Activated CD4-positive, alpha-beta T cell treated with anti-CD3 and anti-CD28 coated beads for 36 hours (primary cell): ENCODE measurements around the gene ARL15. TPM values are rescaled to one million over a fixed set of nuclear protein-coding genes. Genes with fewer than 3 reads are reported as not detected.

Experiments used
- ATAC-seq: fragments of 200-7000 bp; cut with Tn5 transposase; one replicate; pipeline ENCODE4 v1.10.0; 2021; ENCODE audit warnings: mild to moderate bottlenecking, moderate library complexity
- CTCF ChIA-PET: fragments of 350-600 bp; sonication (Branson Sonifier 250); formaldehyde crosslinking; loops from one replicate; lab custom pipeline; 2021; ENCODE audit warnings: antibody characterized with exemption; lab: Charles Lee
- POLR2A ChIA-PET: fragments of 350-600 bp; sonication (Branson Sonifier 250); formaldehyde crosslinking; loops from one replicate; lab custom pipeline; 2021; ENCODE audit warnings: antibody characterized with exemption, inconsistent platforms; lab: Charles Lee
- DNase-seq: peaks from one replicate; pipeline ENCODE4 v3.0.0-alpha.2; 2020
- H3K27ac Mint-ChIP-seq: one replicate; pipeline ENCODE4 v1.8.0; 2021; ENCODE audit warnings: mixed read lengths
- H3K27me3 Mint-ChIP-seq: one replicate; pipeline ENCODE4 v1.8.0; 2021; ENCODE audit warnings: mixed read lengths
- H3K36me3 Mint-ChIP-seq: one replicate; pipeline ENCODE4 v1.8.0; 2021; ENCODE audit warnings: low read depth, mixed read lengths
- H3K4me1 Mint-ChIP-seq: one replicate; pipeline ENCODE4 v1.8.0; 2021; ENCODE audit warnings: mixed read lengths
- H3K4me3 Mint-ChIP-seq: one replicate; pipeline ENCODE4 v1.8.0; 2021; ENCODE audit warnings: mild to moderate bottlenecking, moderate library complexity, mixed read lengths
- H3K9me3 Mint-ChIP-seq: one replicate; pipeline ENCODE4 v1.8.0; 2021; ENCODE audit warnings: low read depth, mixed read lengths
- intact Hi-C, 2 experiments: fragments of 100-400 bp; cut with DNase I in 1 of 2; cut with micrococcal nuclease in 1 of 2; formaldehyde crosslinking; loops; one replicate each; pipeline versions ENCODE4 v1.14.2 to v1.15.1; 2022 to 2024; cut with DNase I, micrococcal nuclease
- total RNA-seq, 2 experiments: library from RNA; stranded (reverse); gene quantifications; one replicate each; pipeline ENCODE4 v1.2.3, GENCODE V29; 2021

The ARL15 gene
- total RNA-seq, 2 experiments from 2014 or later: 5.4 to 6.7 TPM

GRCh38 chr5:54329731-54330709 is 19.6 kb upstream of the ARL15 start:
- peaks cover 10% of the 10 kb centered on the region for H3K27me3 Mint-ChIP-seq
- ChIA-PET POLR2A (no interaction called here), CTCF (interaction anchor here (0.5 to 1.1 kb wide), 3 partner anchors 19 to 208 kb away, joined by 3 to 4 read pairs (median 3); no protein-coding TSS in a partner anchor)
- H3K4me3 Mint-ChIP-seq: no peak overlapping the region
- H3K27ac Mint-ChIP-seq: no peak overlapping the region
- H3K9me3 Mint-ChIP-seq: peaks cover 5% of the 10 kb centered on the region
- DNase-seq: no peak
- H3K36me3 Mint-ChIP-seq: peaks cover 3% of the 10 kb centered on the region
- intact Hi-C loops: no loop called here
- no peaks in the 10 kb centered on the region for H3K4me1 Mint-ChIP-seq
- ATAC-seq: no peak

- Mint-ChIP-seq H3K36me3 (no peaks in the 10 kb centered on the region), H3K27me3 (peaks cover 12% of the 10 kb centered on the region), H3K4me1 (no peaks in the 10 kb centered on the region), H3K9me3 (no peaks in the 10 kb centered on the region), H3K4me3 (no peak overlapping the region), H3K27ac (no peak overlapping the region)
- ATAC-seq (no peak), DNase-seq (no peak)
- ChIA-PET POLR2A (no interaction called here), CTCF (interaction anchor here (0.6 to 1.0 kb wide), 3 partner anchors 11 to 774 kb away, joined by 3 to 4 read pairs (median 3); no protein-coding TSS in a partner anchor)
- intact Hi-C loops: no loop called here
These were observed 16.4 kb upstream of the ARL15 start for GRCh38 chr5:54326662-54327270.

GRCh38 chr5:54325610-54326311 is 15.4 kb upstream of the ARL15 start:
- H3K27me3 Mint-ChIP-seq: peaks cover 16% of the 10 kb centered on the region
- intact Hi-C loops: no loop called here
- no peaks in the 10 kb centered on the region for H3K36me3 Mint-ChIP-seq
- H3K4me1 Mint-ChIP-seq: no peaks in the 10 kb centered on the region
- H3K4me3 Mint-ChIP-seq: no peak overlapping the region
- DNase-seq (no peak), ATAC-seq (no peak)
- no peak overlapping the region for H3K27ac Mint-ChIP-seq
- H3K9me3 Mint-ChIP-seq: no peaks in the 10 kb centered on the region
- CTCF ChIA-PET: no interaction called here
- POLR2A ChIA-PET: interaction anchor here (0.6 kb wide), 1 partner anchor 14 kb away, joined by 3 read pairs; no protein-coding TSS in a partner anchor

DNA sequence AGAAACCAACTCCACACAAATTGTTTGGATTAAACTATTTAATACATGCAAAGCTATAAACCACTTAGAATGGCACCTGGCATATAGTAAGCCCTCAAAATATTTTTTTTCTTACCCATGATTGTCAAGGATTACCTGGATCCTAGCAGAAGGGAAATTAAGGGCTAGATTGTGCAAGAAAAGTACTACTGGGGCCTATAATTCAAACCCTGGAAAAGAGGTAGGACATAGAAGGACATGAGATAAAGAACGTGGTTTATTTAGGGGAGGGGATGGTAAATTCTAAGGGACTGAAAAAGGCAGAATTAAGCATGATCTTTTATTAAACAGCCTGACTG is 14.9 kb upstream of the ARL15 start:
- no peak for ATAC-seq
- CTCF ChIA-PET: interaction anchor here (1.2 kb wide), 1 partner anchor 94 kb away, joined by 7 read pairs; no protein-coding TSS in a partner anchor

DNA sequence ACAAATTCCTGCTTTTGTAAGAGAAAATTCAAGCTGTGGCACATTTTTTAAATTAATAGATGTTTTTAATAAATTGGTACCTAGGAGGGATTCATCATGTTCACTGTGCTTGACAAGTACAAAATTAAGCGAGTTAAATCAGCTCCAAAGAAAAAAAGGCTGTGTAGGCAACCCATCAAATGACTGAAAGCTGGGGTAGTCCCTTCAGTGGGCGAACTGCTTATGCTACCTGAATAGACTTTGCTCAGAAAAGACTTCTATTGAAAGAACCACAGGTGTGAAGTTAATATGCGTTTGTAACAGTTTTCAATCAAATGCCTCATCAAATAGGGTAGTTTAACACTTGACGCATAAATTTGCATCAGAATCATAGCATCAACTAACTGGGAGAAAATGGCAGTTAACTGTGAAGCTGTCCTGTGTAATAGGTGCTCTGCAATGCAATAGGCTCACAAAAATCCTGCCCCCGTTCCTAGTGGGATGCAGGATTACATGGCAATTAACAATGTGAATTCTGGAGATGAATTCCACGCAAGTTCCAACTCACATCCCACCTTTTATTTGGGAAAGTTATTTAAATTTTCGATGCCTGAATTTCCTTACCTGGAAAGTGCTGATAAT is 14.4 kb upstream of the ARL15 start:
- intact Hi-C loops: no loop called here
- ATAC-seq: no peak
- Mint-ChIP-seq H3K27ac (no peak overlapping the region), H3K9me3 (no peaks in the 10 kb centered on the region), H3K36me3 (no peaks in the 10 kb centered on the region), H3K4me1 (no peaks in the 10 kb centered on the region), H3K4me3 (no peak overlapping the region), H3K27me3 (peaks cover 22% of the 10 kb centered on the region)
- DNase-seq: no peak
- POLR2A ChIA-PET: no interaction called here
- CTCF ChIA-PET: interaction anchor here (1.2 kb wide), 1 partner anchor 95 kb away, joined by 7 read pairs; no protein-coding TSS in a partner anchor

More for the DNA sequence above, 14.9 kb upstream of the ARL15 start:
- peaks cover 18% of the 10 kb centered on the region for H3K27me3 Mint-ChIP-seq
- H3K4me1 Mint-ChIP-seq: no peaks in the 10 kb centered on the region
- H3K9me3 Mint-ChIP-seq: no peaks in the 10 kb centered on the region
- intact Hi-C loops: no loop called here
- H3K36me3 Mint-ChIP-seq: no peaks in the 10 kb centered on the region
- no peak overlapping the region for H3K27ac Mint-ChIP-seq
- POLR2A ChIA-PET: no interaction called here
- no peak overlapping the region for H3K4me3 Mint-ChIP-seq
- DNase-seq: no peak

DNA sequence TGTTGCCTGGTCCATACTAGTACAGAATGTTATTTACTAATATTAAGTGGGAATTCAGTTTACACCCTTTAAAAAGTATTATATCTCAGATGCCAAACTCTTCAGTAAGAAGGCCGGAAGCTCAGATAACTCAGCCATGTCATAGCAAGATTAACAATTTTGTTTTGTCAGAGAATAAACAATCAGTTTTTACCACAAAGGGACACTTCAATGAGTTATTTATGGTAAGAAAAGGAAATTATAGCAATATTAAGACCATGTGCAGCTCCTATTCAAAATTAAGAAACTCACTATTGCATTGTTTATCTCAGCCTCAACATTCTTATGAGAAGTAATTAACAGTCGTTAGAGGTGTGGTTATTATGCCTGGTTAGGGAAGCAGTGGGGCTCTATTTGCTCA is 13.1 kb upstream of the ARL15 start:
- Mint-ChIP-seq H3K9me3 (no peaks in the 10 kb centered on the region), H3K27ac (no peak overlapping the region), H3K4me1 (no peaks in the 10 kb centered on the region), H3K4me3 (no peak overlapping the region), H3K36me3 (no peaks in the 10 kb centered on the region), H3K27me3 (peaks cover 25% of the 10 kb centered on the region)
- no peak for ATAC-seq
- DNase-seq: no peak
- ChIA-PET POLR2A (no interaction called here), CTCF (no interaction called here)
- intact Hi-C loops: no loop called here

GRCh38 chr5:54320256-54320655 is 9.9 kb upstream of the ARL15 start:
- H3K4me3 Mint-ChIP-seq: no peak overlapping the region
- POLR2A ChIA-PET: no interaction called here
- no peak overlapping the region for H3K27ac Mint-ChIP-seq
- no peaks in the 10 kb centered on the region for H3K36me3 Mint-ChIP-seq
- DNase-seq (no peak), ATAC-seq (no peak)
- intact Hi-C loops: no loop called here
- CTCF ChIA-PET: no interaction called here
- no peaks in the 10 kb centered on the region for H3K4me1 Mint-ChIP-seq
- peaks cover 23% of the 10 kb centered on the region for H3K27me3 Mint-ChIP-seq
- no peaks in the 10 kb centered on the region for H3K9me3 Mint-ChIP-seq

- DNase-seq: no peak
- Mint-ChIP-seq H3K4me1 (no peaks in the 10 kb centered on the region), H3K9me3 (no peaks in the 10 kb centered on the region), H3K27me3 (peaks cover 29% of the 10 kb centered on the region), H3K36me3 (no peaks in the 10 kb centered on the region), H3K27ac (no peak overlapping the region), H3K4me3 (no peak overlapping the region)
- intact Hi-C loops: loop anchor here in 1 of 2 experiments (10.0 kb wide), 1 partner anchor 527 kb away; no protein-coding TSS in a partner anchor
- ChIA-PET CTCF (interaction anchor here (0.7 kb wide), 1 partner anchor 439 kb away, joined by 3 read pairs; no protein-coding TSS in a partner anchor), POLR2A (no interaction called here)
- ATAC-seq: no peak
These were observed 7.3 kb upstream of the ARL15 start for GRCh38 chr5:54317511-54318260.

DNA sequence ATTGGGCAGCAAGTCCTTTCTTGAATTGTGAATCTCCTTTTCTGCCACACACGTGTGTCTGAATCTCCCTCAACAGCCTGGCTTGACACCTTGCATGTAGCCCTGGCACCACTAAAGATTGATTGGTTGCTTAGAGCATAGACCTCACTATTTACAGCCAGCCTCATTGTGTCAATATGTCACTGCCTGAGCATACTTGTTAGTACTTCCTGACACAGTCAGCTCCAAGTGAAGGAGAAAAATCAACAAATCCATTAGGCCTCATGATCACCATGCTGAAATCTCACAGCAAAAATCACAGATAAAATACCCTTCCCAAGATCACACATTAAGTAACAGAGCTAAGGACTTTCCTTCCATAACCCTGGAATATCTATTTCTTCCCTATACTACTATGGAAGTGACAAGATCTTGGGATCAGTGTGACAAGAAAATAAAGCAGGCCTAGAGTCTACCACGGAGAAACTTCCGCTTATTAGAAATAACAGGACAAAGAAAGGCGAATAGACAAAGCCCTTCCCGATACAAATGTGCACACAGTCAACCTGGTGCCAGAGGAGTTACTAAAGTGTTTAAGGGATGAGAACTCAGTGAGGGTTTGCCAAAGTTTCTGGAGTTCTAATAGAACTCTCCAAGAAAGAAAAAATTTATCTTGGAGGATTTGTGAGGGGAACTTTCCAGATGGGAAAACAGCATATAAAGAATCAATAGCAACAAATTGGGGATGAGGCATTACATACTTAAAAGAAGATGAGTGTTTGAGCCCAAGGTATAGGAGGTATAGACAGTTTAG is 5.6 kb upstream of the ARL15 start:
- Mint-ChIP-seq H3K4me1 (peaks cover 2% of the 10 kb centered on the region), H3K27me3 (peaks cover 26% of the 10 kb centered on the region), H3K27ac (no peak overlapping the region), H3K9me3 (no peaks in the 10 kb centered on the region), H3K4me3 (no peak overlapping the region), H3K36me3 (no peaks in the 10 kb centered on the region)
- CTCF ChIA-PET: interaction anchor here (1.1 to 1.4 kb wide), 2 partner anchors 35 to 87 kb away, joined by 3 to 4 read pairs; no protein-coding TSS in a partner anchor
- DNase-seq: no peak
- intact Hi-C loops: loop anchor here in 1 of 2 experiments (10.0 kb wide), 1 partner anchor 529 kb away; no protein-coding TSS in a partner anchor
- ATAC-seq: no peak
- POLR2A ChIA-PET: no interaction called here
